ENCODE data around the gene MEIKIN. TPM values are rescaled to one million over a fixed set of nuclear protein-coding genes. Genes with fewer than 3 reads are reported as not detected.

MEIKIN gene
- total and polyA plus RNA-seq, 2 of the 13 experiments (the other 11 are each of a cell fraction or from before 2014, with no cell fraction given) = not detected

- no peaks in the 10 kb centered on the region for H3K36me3 ChIP-seq (replicated peaks in 1 of 2; ENCODE audit: control insufficient read depth in 1 of 2, insufficient read depth in 2 of 2, low read length in 2 of 2)
- ATAC-seq = no peak
- in situ Hi-C loops (cut with HindIII; ENCODE audit: extremely low pct_ligation_motif_present, low pct_unique_long_range_greater_than_20kb) = no loop called here
- no peaks in the 10 kb centered on the region for H3K4me1 ChIP-seq (ENCODE audit: insufficient read depth, low read length)
- DNase-seq (ENCODE audit: low spot score) = no peak
- no peak overlapping the region for H2AFZ ChIP-seq (ENCODE audit: low read length)
- H3K9ac ChIP-seq (ENCODE audit: insufficient read depth, low read depth, low read length) = no peak overlapping the region
- H3K9me3 ChIP-seq (ENCODE audit: low read length) = peaks cover 38% of the 10 kb centered on the region
- H3K27ac ChIP-seq (ENCODE audit: extremely low read length, insufficient read depth, low read length) = no peak overlapping the region
- H4K20me1 ChIP-seq (ENCODE audit: insufficient read depth, low read length) = no peaks in the 10 kb centered on the region
- H3K4me3 ChIP-seq (replicated peaks in 1 of 3; ENCODE audit: insufficient read depth in 1 of 3, low read depth in 2 of 3, low read length in 3 of 3) = no peak overlapping the region
- 0% methylated on average over 1 of the region's 1 CpG for WGBS (ENCODE audit: low lambda C conversion rate)
- H3K4me2 ChIP-seq (ENCODE audit: low read depth, low read length) = no peak overlapping the region
- intact Hi-C loops (cut with micrococcal nuclease; ENCODE audit: unreplicated experiment) = no loop called here
- no TSS peak for BruUV-seq (replicated peaks)
- CTCF ChIA-PET (ENCODE audit: low intra/inter-chr PET ratio, low total read pairs) = no interaction called here
- no peaks in the 10 kb centered on the region for H3K79me2 ChIP-seq (ENCODE audit: insufficient read depth, low read length)
- no peaks in the 10 kb centered on the region for H3K27me3 ChIP-seq (ENCODE audit: control insufficient read depth in 1 of 2, insufficient read depth in 2 of 2, low read length in 2 of 2)
- no peak for FAIRE-seq
- POLR2A ChIA-PET = no interaction called here
- TF ChIP-seq MLLT10 (CRISPR knock-in tag; IDR thresholded peaks at IDR 0.05) (no peak), HNF4G (IDR thresholded peaks at IDR 0.05; ENCODE audit: borderline replicate concordance, low read depth, low read length) (no peak), HNF4G (CRISPR knock-in tag; IDR thresholded peaks at IDR 0.05; ENCODE audit: borderline replicate concordance, low read depth) (no peak), ZBED4 (CRISPR knock-in tag; IDR thresholded peaks at IDR 0.05; ENCODE audit: borderline replicate concordance) (no peak), GRHL1 (CRISPR knock-in tag; conservative IDR thresholded peaks at IDR 0.05) (no peak), CENPBD1 (CRISPR knock-in tag; IDR thresholded peaks at IDR 0.05; ENCODE audit: borderline replicate concordance, low read depth) (no peak), IRX3 (CRISPR knock-in tag; IDR thresholded peaks at IDR 0.05; ENCODE audit: borderline replicate concordance, low read depth) (no peak), HINFP (CRISPR knock-in tag; IDR thresholded peaks at IDR 0.05; ENCODE audit: low read depth) (no peak), TEF (CRISPR knock-in tag; IDR thresholded peaks at IDR 0.05) (no peak), SP2 (CRISPR knock-in tag; IDR thresholded peaks at IDR 0.05) (no peak), HES4 (CRISPR knock-in tag; IDR thresholded peaks at IDR 0.05; ENCODE audit: borderline replicate concordance) (no peak), IRF1 (CRISPR knock-in tag; IDR thresholded peaks at IDR 0.05; ENCODE audit: low read depth) (no peak), ZNF207 (IDR thresholded peaks at IDR 0.05; ENCODE audit: borderline replicate concordance) (no peak), CHCHD3 (CRISPR knock-in tag; IDR thresholded peaks at IDR 0.05) (no peak), CBX5 (CRISPR knock-in tag; IDR thresholded peaks at IDR 0.05; ENCODE audit: borderline replicate concordance) (no peak)
Observed at GRCh38 chr5:131846536-131846935, 98.9 kb downstream of the MEIKIN start.
